Measurements from ENCODE around the gene C1R. TPM values are rescaled to one million over a fixed set of nuclear protein-coding genes. Genes with fewer than 3 reads are reported as not detected.
A peak's percentile ranks its signal among the peaks of the same experiment; 100 is the strongest.
"Not testable (repeated sequence)": the region's sequence is repeated elsewhere in the genome, so short reads cannot be mapped to it uniquely, and the experiment has no call there.

The C1R gene
- total RNA-seq, 4 donors from 2014 or later: 47.5 to 97.8 (median 74.9) TPM

DNA sequence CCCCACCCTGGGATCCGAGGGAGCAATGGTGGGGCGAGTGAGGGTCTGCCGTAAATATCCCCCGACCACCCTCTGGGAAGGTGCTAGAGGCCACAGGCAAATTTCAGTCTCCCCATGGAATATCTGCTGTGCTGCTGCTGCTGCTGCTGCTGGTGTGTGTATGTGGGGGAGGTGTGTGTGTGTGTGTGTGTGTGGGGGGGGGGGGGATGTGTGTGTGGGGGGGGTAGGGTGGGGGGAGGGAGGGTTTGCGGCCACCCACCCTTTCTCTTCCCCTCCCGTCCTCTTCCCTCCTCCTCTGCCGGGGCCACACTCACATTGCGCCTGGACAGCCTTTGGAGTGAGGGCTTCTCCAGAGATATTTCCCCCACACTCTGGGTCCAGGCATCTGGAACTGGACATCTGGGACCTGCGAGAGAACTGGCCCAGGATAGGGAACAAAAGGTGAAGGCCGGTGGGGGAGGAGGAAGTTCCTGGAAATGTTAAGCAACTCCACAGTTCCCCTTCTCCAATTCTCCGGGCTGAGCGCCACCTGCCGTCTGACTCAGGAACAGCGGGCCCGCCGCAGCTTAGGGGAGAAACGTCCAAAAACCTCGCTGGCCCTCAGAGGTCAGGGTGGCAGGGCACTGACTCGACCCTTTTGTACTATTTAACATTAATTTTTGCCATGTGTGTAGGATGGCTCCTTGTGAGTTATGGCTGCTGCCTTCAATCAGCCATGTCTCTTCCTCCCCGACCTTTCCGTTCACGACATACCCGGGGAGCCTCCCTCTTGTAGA lies 16.7 kb upstream of the C1R start, which contains the start of gene C1RL:
C1RL (minus strand) TSS at position 419 of the 776 bp plus-strand sequence; CDS start at position 385, 34 bp downstream.
- intact Hi-C loops (cut with DNase I; ENCODE audit: low total_unique reads): loop anchor here (1.0 to 5.0 kb wide), 6 partner anchors 16 to 184 kb away; partner anchors contain the start of genes C12orf57 and C1S

GRCh38 chr12:7108003-7108795 lies 16.0 kb upstream of the C1R start:
- ATAC-seq: peak; percentile 48 to 57
- no peaks in the 10 kb centered on the region for H3K27me3 ChIP-seq
- peak overlapping the region; percentile 88 to 92 (median 89) for H3K27ac ChIP-seq
- in situ Hi-C loops (cut with MboI; ENCODE audit: low sequenced_read_pairs in 4 of 4) (loop anchor here in 3 of 4 donors (5.0 to 25.0 kb wide), 3 partner anchors 46 to 196 kb away; partner anchors contain the start of genes ATN1 (in 1 of the 3), C12orf57 (in 1 of the 3), C1S (in 1 of the 3) and ENO2 (in 1 of the 3)), intact Hi-C loops (cut with DNase I; ENCODE audit: low total_unique reads) (loop anchor here (1.0 to 5.0 kb wide), 5 partner anchors 15 to 183 kb away; partner anchors contain the start of gene C12orf57)
- H3K9me3 ChIP-seq: peaks cover 0 to 9% (median 2%) of the 10 kb centered on the region in 3 donors
- peaks cover 17% of the 10 kb centered on the region in 2 donors for H3K4me1 ChIP-seq
- no peak for TF ChIP-seq CTCF (IDR thresholded peaks at IDR 0.05 in 4 of 5, conservative IDR thresholded peaks at IDR 0.05 in 1 of 5)
- peak; percentile 16 to 30 for TF ChIP-seq POLR2A (IDR thresholded peaks at IDR 0.05)
- peak overlapping the region; percentile 55 to 70 (median 64) for H3K4me3 ChIP-seq
- peaks cover 0 to 22% of the 10 kb centered on the region in 2 donors for H3K36me3 ChIP-seq
- peak; percentile 50 to 76 for DNase-seq

More for the DNA sequence above, 16.7 kb upstream of the C1R start, which contains the start of gene C1RL:
- Histone ChIP-seq H3K9me3 (peaks cover 0 to 9% (median 2%) of the 10 kb centered on the region in 3 donors), H3K4me3 (peak within 1 kb of the TSS; percentile 55 to 70 (median 64)), H3K36me3 (peaks cover 0 to 15% of the 10 kb centered on the region in 2 donors), H3K4me1 (peaks cover 18% of the 10 kb centered on the region in 2 donors), H3K27me3 (no peaks in the 10 kb centered on the region), H3K27ac (peak within 1 kb of the TSS; percentile 88 to 92 (median 89))
- TF ChIP-seq CTCF (IDR thresholded peaks at IDR 0.05 in 4 of 5, conservative IDR thresholded peaks at IDR 0.05 in 1 of 5) (peak; percentile 96 to 99 (median 97)), POLR2A (IDR thresholded peaks at IDR 0.05) (peak in 1 of 2 donors; percentile 5)
- DNase-seq (peak; percentile 87 to 91), ATAC-seq (peak; percentile 90 to 91)
- in situ Hi-C loops (cut with MboI; ENCODE audit: low sequenced_read_pairs in 4 of 4): loop anchor here in 3 of 4 donors (5.0 to 25.0 kb wide), 3 partner anchors 47 to 197 kb away; partner anchors contain the start of genes ATN1 (in 1 of the 3), C12orf57 (in 1 of the 3), C1S (in 1 of the 3) and ENO2 (in 1 of the 3)

DNA sequence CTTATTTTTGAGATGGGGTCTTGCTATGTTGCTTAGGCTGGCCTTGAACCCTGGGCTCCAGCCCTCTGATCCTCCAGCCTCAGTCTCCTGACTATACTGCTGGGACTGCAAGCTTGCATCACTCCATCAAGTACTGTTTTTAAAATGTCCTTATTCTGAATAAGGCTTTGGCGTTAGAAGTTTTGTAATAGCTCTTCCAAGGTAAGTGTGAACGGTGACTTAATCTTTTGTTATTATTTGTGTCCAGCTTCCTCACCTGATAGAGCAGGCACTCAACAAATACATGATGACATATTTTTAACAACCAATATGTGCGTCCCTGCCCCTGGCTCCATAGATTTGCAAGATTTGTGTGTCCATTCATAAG lies 15.4 kb upstream of the C1R start:
- TF ChIP-seq POLR2A (IDR thresholded peaks at IDR 0.05) (no peak), CTCF (IDR thresholded peaks at IDR 0.05 in 4 of 5, conservative IDR thresholded peaks at IDR 0.05 in 1 of 5) (no peak)
- H3K36me3 ChIP-seq: peaks cover 0 to 22% of the 10 kb centered on the region in 2 donors
- DNase-seq (no peak), ATAC-seq (peak; percentile 7 to 20)
- H3K27me3 ChIP-seq: no peaks in the 10 kb centered on the region
- H3K9me3 ChIP-seq: peaks cover 0 to 9% (median 2%) of the 10 kb centered on the region in 3 donors
- in situ Hi-C loops (cut with MboI; ENCODE audit: low sequenced_read_pairs in 4 of 4) (loop anchor here in 3 of 4 donors (5.0 to 25.0 kb wide), 3 partner anchors 45 to 195 kb away; partner anchors contain the start of genes ATN1 (in 1 of the 3), C12orf57 (in 1 of the 3), C1S (in 1 of the 3) and ENO2 (in 1 of the 3)), intact Hi-C loops (cut with DNase I; ENCODE audit: low total_unique reads) (loop anchor here (1.0 to 5.0 kb wide), 5 partner anchors 14 to 183 kb away; partner anchors contain the start of gene C12orf57)
- H3K27ac ChIP-seq: peak overlapping the region; percentile 88 to 92 (median 89)
- peaks cover 13 to 14% of the 10 kb centered on the region in 2 donors for H3K4me1 ChIP-seq
- H3K4me3 ChIP-seq: peak overlapping the region; percentile 55 to 70 (median 64)

DNA sequence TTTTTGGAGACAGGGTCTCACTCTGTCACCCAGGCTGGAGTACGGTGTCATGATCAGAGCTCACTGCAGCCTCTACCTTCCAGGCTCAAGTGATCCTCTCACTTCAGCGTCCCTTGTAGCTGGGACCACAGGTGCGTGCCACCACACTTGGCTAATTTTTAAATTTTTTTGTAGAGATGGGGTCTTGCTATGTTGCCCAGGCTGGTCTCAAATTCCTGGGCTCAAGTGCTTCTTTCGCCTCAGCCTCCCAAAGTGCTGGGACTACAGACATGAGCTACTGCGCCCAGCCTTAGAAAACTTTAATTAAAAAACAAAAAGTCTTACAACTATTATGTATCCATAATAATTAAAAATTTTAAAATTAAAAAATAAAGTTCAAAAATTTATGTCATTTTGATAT lies 14.9 kb upstream of the C1R start:
- H3K27ac ChIP-seq: peak overlapping the region; percentile 88 to 92 (median 89)
- H3K4me1 ChIP-seq: peaks cover 13 to 14% of the 10 kb centered on the region in 2 donors
- H3K27me3 ChIP-seq, DNase-seq, ATAC-seq, H3K4me3 ChIP-seq, H3K9me3 ChIP-seq: not testable (repeated sequence)
- peaks cover 0 to 22% of the 10 kb centered on the region in 2 donors for H3K36me3 ChIP-seq
- intact Hi-C loops (cut with DNase I; ENCODE audit: low total_unique reads) (loop anchor here (5.0 kb wide), 1 partner anchor 145 kb away; no protein-coding TSS in a partner anchor), in situ Hi-C loops (cut with MboI; ENCODE audit: low sequenced_read_pairs in 4 of 4) (loop anchor here in 3 of 4 donors (5.0 to 25.0 kb wide), 3 partner anchors 45 to 195 kb away; partner anchors contain the start of genes ATN1 (in 1 of the 3), C12orf57 (in 1 of the 3), C1S (in 1 of the 3) and ENO2 (in 1 of the 3))

Data from gastrocnemius medialis (tissue), 4 donors.